OCI-LY1 (cell line): ENCODE results near the gene IGLL5.
"Not testable (repeated sequence)": the region's sequence is repeated elsewhere in the genome, so short reads cannot be mapped to it uniquely, and the experiment has no call there.

ENCODE experiments used
- H2AFZ ChIP-seq: fragments of 200-600 bp; sonication (generic), shearing (Covaris generic); 2 replicates; pipeline ENCODE4 v1.6.0; 2014; ENCODE audit warnings: antibody characterized with exemption, mild to moderate bottlenecking, low read length
- H3F3A ChIP-seq: fragments of 200-600 bp; sonication (generic), shearing (Covaris generic); 2 replicates; pipeline ENCODE4 v1.6.0; 2014; ENCODE audit warnings: mild to moderate bottlenecking, antibody characterized with exemption, low read length, moderate library complexity; ENCODE audit not compliant: insufficient read depth
- H3K27ac ChIP-seq: fragments of 200-600 bp; sonication (generic); 2 replicates; pipeline ENCODE4 v1.5.1; 2014; ENCODE audit warnings: low read length, mixed run types, mild to moderate bottlenecking, low read depth; ENCODE audit not compliant: poor library complexity, severe bottlenecking
- H3K27me3 ChIP-seq: fragments of 200-600 bp; sonication (generic); 2 replicates; pipeline ENCODE4 v1.6.0; 2014; ENCODE audit warnings: antibody characterized with exemption, mild to moderate bottlenecking, low read length, moderate library complexity; ENCODE audit not compliant: insufficient read depth
- H3K36me3 ChIP-seq: fragments of 200-600 bp; sonication (generic); 2 replicates; pipeline ENCODE4 v1.6.1; 2014; ENCODE audit warnings: mild to moderate bottlenecking, antibody characterized with exemption, low read length, moderate library complexity, mixed read lengths; ENCODE audit not compliant: insufficient read depth
- H3K4me1 ChIP-seq: fragments of 200-600 bp; sonication (generic); 2 replicates; pipeline ENCODE4 v1.5.1; 2014; ENCODE audit warnings: mild to moderate bottlenecking, low read length, moderate library complexity; ENCODE audit not compliant: insufficient read depth, severe bottlenecking
- H3K4me2 ChIP-seq: fragments of 200-600 bp; sonication (generic), shearing (Covaris generic); 2 replicates; pipeline ENCODE4 v1.6.1; 2014; ENCODE audit warnings: low read length
- H3K4me3 ChIP-seq: fragments of 200-600 bp; sonication (generic); 2 replicates; pipeline ENCODE4 v1.5.1; 2014; ENCODE audit warnings: low read length, low read depth, mild to moderate bottlenecking, mixed read lengths; ENCODE audit not compliant: poor library complexity, severe bottlenecking
- H3K79me2 ChIP-seq: fragments of 200-600 bp; shearing (Covaris generic); 2 replicates; pipeline ENCODE4 v1.6.1; 2016; ENCODE audit warnings: mixed run types, low read length, mixed read lengths; ENCODE audit not compliant: insufficient read depth
- H3K9ac ChIP-seq: fragments of 200-600 bp; sonication (generic), shearing (Covaris generic); 2 replicates; pipeline ENCODE4 v1.6.1; 2014; ENCODE audit warnings: mild to moderate bottlenecking, low read length, mixed read lengths
- H3K9me2 ChIP-seq: fragments of 200-600 bp; sonication (generic), shearing (Covaris generic); 2 replicates; pipeline ENCODE4 v1.6.1; 2014; ENCODE audit warnings: low read depth, mild to moderate bottlenecking, low read length, mixed read lengths
- H3K9me3 ChIP-seq: fragments of 200-600 bp; shearing (Covaris generic); 2 replicates; pipeline ENCODE4 v1.6.1; 2014; ENCODE audit warnings: low read length, mixed read lengths
- H4K20me1 ChIP-seq: fragments of 200-600 bp; sonication (generic), shearing (Covaris generic); 2 replicates; pipeline ENCODE4 v1.6.0; 2016; ENCODE audit warnings: mild to moderate bottlenecking, low read length; ENCODE audit not compliant: insufficient read depth
- EZH2 ChIP-seq: fragments of 200-600 bp; sonication (generic), shearing (Covaris generic); IDR thresholded peaks from 2 replicates; pipeline ENCODE4 v1.8.0; 2017; ENCODE audit warnings: borderline replicate concordance, mixed run types, mild to moderate bottlenecking, antibody characterized with exemption, low read length, moderate library complexity, mixed read lengths
- TF ChIP-seq, protein P1 (sequence below): fragments of 200-600 bp; sonication (generic), shearing (Covaris generic); IDR thresholded peaks from 2 replicates; pipeline ENCODE4 v1.5.1; 2017; ENCODE audit warnings: mild to moderate bottlenecking, antibody characterized with exemption, low read length, moderate library complexity, mixed read lengths

Gene IGLL5

DNA sequence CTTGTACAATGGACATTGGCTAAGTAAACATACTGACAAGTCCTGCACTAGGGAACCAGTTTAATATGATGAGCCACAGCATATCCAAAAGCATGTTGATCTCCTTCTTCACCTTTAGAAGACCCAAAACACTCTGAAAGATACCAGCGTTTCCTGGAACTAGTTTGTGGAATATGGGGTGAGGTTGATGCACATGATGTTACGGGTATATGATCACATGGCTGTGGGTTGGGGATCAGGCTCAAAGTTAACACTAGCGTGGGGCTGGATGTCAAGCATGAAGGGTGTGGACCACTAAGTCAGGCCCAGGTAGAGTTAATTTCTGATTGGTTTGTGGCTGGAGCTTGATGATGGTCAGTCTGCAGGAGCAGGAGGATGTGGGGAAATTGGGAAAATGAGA is 9.0 kb downstream of the IGLL5 start:
- no peaks in the 10 kb centered on the region for H4K20me1 ChIP-seq
- H3K27me3 ChIP-seq: no peaks in the 10 kb centered on the region
- no peaks in the 10 kb centered on the region for H3K9me3 ChIP-seq
- H3K79me2 ChIP-seq: peaks cover 31% of the 10 kb centered on the region
- peaks cover 92% of the 10 kb centered on the region for H3K4me1 ChIP-seq
- H2AFZ ChIP-seq: no peak overlapping the region
- peaks cover 71% of the 10 kb centered on the region for H3K36me3 ChIP-seq
- peak overlapping the region; percentile 100 for H3K4me2 ChIP-seq
- peaks cover 16% of the 10 kb centered on the region; the same call in 1 of the 2 replicates for H3F3A ChIP-seq
- TF ChIP-seq EZH2: no peak
- TF ChIP-seq, protein P1, sequence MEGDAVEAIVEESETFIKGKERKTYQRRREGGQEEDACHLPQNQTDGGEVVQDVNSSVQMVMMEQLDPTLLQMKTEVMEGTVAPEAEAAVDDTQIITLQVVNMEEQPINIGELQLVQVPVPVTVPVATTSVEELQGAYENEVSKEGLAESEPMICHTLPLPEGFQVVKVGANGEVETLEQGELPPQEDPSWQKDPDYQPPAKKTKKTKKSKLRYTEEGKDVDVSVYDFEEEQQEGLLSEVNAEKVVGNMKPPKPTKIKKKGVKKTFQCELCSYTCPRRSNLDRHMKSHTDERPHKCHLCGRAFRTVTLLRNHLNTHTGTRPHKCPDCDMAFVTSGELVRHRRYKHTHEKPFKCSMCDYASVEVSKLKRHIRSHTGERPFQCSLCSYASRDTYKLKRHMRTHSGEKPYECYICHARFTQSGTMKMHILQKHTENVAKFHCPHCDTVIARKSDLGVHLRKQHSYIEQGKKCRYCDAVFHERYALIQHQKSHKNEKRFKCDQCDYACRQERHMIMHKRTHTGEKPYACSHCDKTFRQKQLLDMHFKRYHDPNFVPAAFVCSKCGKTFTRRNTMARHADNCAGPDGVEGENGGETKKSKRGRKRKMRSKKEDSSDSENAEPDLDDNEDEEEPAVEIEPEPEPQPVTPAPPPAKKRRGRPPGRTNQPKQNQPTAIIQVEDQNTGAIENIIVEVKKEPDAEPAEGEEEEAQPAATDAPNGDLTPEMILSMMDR: no peak
- H3K9ac ChIP-seq: peak overlapping the region; percentile 100
- H3K27ac ChIP-seq: peak overlapping the region; percentile 100
- no peaks in the 10 kb centered on the region for H3K9me2 ChIP-seq
- peak overlapping the region; percentile 100 for H3K4me3 ChIP-seq

DNA sequence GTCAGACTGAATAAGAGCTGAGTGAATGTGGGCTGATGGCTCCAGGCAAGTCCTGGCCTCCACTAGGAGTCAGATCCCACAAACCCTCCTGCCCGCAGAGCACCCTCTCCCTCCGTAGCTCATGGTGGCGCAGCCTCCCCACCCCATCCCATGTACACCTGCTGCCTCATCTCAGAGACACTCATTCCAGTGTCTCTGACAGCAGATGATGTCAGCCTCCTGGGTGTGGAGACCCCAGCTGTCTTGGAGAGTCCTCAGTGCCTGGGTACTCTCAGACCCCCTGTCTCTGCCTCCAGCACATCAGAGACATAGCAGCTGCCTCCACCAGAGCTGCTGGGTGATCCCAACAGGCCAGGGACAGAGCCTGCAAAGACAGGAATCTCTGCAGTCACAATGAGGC is 9.5 kb downstream of the IGLL5 start:
- TF ChIP-seq, protein P1: no peak
- TF ChIP-seq EZH2: no peak
- Histone ChIP-seq H3K4me2 (peak overlapping the region; percentile 100; the same call in 1 of the 2 replicates), H3K79me2 (peaks cover 27% of the 10 kb centered on the region), H3K27me3 (no peaks in the 10 kb centered on the region), H3K9me3 (no peaks in the 10 kb centered on the region), H3K27ac (peak overlapping the region; percentile 100), H3K36me3 (peaks cover 71% of the 10 kb centered on the region), H4K20me1 (no peaks in the 10 kb centered on the region), H3K9ac (peak overlapping the region; percentile 100), H3F3A (peaks cover 15% of the 10 kb centered on the region; the same call in 1 of the 2 replicates), H2AFZ (no peak overlapping the region), H3K4me1 (peaks cover 96% of the 10 kb centered on the region), H3K4me3 (peak overlapping the region; percentile 100), H3K9me2 (no peaks in the 10 kb centered on the region)

DNA sequence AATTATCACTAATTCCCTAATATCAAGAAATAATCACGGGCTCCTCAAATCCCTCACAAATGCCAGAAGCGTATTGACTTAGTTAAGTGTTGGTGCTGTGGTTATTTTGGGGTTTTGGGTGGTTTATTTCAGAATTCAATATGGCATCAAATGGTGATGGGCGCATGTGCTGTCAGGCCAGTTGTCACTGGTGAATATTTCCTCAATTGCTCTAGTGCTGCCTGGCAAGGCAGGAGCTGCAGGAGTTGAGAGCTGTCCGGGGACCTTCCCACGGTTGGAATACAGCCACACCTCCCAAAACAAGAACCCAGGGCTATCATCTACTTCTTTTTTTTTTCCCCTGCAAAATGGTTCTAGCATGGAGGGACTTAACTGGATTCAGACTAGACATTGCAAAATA is 10.3 kb downstream of the IGLL5 start:
- Histone ChIP-seq H2AFZ (no peak overlapping the region), H3F3A (0 out of 2 replicates have a peak, but pooled peaks cover 10% of the 10 kb centered on the region), H3K36me3 (peaks cover 64% of the 10 kb centered on the region), H3K4me3 (no peak overlapping the region), H3K27ac (peak overlapping the region; percentile 100), H4K20me1 (no peaks in the 10 kb centered on the region), H3K4me1 (peaks cover 96% of the 10 kb centered on the region), H3K27me3 (no peaks in the 10 kb centered on the region), H3K9me3 (no peaks in the 10 kb centered on the region), H3K9ac (peak overlapping the region; percentile 100; the same call in 1 of the 2 replicates), H3K4me2 (peak overlapping the region; percentile 100), H3K9me2 (no peaks in the 10 kb centered on the region), H3K79me2 (peaks cover 18% of the 10 kb centered on the region)
- TF ChIP-seq, protein P1: no peak
- no peak for TF ChIP-seq EZH2

DNA sequence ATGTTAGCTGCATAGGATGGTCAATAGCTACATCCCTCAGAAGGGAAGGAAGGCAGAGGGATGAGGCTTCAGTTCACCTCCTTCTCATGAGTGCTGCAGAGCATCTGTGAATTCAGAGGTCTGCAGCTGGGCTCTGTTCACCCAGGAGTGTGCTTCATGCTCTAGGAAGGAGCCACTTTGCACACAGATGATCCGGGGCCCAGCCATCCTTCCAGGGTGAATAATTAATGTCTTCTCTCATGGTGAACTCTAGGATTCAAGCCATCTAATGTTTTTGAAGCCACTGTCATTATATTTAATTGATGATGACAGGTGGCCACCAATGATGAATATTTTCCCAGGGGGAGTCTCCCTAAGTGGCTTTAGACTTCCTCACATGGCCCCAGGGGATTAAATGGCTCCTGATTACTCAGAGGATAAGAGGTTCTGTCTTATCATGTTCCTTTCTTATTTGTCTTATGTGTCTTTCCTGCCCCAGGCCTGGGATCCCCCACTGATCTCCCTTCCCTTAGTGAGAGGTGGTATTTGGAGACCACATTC is 10.9 kb downstream of the IGLL5 start:
- H4K20me1 ChIP-seq, H2AFZ ChIP-seq, H3K27me3 ChIP-seq, H3K9me3 ChIP-seq, H3K9me2 ChIP-seq: not testable (repeated sequence)
- Histone ChIP-seq H3K4me2 (peak overlapping the region; percentile 100), H3K79me2 (peaks cover 14% of the 10 kb centered on the region), H3K36me3 (peaks cover 58% of the 10 kb centered on the region), H3K9ac (peak overlapping the region; percentile 100), H3K27ac (peak overlapping the region; percentile 100), H3F3A (0 out of 2 replicates have a peak, but pooled peaks cover 13% of the 10 kb centered on the region), H3K4me1 (peaks cover 96% of the 10 kb centered on the region), H3K4me3 (peak overlapping the region; percentile 35)

DNA sequence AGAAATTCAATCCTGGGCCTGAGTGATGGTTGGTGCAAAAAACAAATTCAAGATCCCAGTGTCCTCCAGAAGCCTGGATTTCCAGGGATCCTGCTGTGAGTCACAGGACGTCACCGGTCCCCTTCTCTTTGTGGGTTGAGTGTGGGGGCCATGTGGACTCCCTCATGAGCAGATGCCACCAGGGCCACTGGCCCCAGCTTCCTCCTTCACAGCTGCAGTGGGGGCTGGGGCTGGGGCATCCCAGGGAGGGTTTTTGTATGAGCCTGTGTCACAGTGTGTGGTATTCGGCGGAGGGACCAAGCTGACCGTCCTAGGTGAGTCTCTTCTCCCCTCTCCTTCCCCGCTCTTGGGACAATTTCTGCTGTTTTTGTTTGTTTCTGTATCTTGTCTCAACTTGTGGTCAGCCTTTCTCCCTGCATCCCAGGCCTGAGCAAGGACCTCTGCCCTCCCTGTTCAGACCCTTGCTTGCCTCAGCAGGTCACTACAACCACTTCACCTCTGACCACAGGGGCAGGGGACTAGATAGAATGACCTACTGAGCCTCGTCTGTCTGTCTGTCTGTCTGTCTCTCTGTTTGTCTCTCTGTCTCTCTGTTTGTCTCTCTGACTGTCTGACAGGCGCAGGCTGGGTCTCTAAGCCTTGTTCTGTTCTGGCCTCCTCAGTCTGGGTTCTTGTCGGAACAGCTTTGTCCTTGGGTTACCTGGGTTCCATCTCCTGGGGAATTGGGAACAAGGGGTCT is 11.9 kb downstream of the IGLL5 start:
- H4K20me1 ChIP-seq, H3K79me2 ChIP-seq, H3K27me3 ChIP-seq, H3K9me3 ChIP-seq, H2AFZ ChIP-seq, H3K9me2 ChIP-seq: not testable (repeated sequence)
- peak overlapping the region; percentile 100 for H3K9ac ChIP-seq
- 0 out of 2 replicates have a peak, but pooled peaks cover 13% of the 10 kb centered on the region for H3F3A ChIP-seq
- H3K36me3 ChIP-seq: peaks cover 48% of the 10 kb centered on the region
- H3K4me3 ChIP-seq: peak overlapping the region; percentile 35
- H3K27ac ChIP-seq: peak overlapping the region; percentile 100
- peaks cover 96% of the 10 kb centered on the region for H3K4me1 ChIP-seq
- H3K4me2 ChIP-seq: peak overlapping the region; percentile 48; the same call in 1 of the 2 replicates
